ENCODE measurements around the gene IBA57. TPM values are rescaled to one million over a fixed set of nuclear protein-coding genes. Genes with fewer than 3 reads are reported as not detected.

The IBA57 gene
- total and polyA plus RNA-seq, 2 of the 8 experiments (the other 6 are each of a cell fraction or from before 2014, with no cell fraction given) = 2.6 to 5.9 TPM

- no peak for TF ChIP-seq EP300 (IDR thresholded peaks at IDR 0.05; ENCODE audit: borderline replicate concordance in 1 of 2, low read depth in 2 of 2, low read length in 2 of 2)
- TF ChIP-seq, protein P1, sequence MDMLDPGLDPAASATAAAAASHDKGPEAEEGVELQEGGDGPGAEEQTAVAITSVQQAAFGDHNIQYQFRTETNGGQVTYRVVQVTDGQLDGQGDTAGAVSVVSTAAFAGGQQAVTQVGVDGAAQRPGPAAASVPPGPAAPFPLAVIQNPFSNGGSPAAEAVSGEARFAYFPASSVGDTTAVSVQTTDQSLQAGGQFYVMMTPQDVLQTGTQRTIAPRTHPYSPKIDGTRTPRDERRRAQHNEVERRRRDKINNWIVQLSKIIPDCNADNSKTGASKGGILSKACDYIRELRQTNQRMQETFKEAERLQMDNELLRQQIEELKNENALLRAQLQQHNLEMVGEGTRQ (IDR thresholded peaks at IDR 0.05; ENCODE audit: low read length) = no peak
- no peak for TF ChIP-seq TBP (IDR thresholded peaks at IDR 0.05; ENCODE audit: low read depth, low read length)
- no peak for TF ChIP-seq HDAC2 (IDR thresholded peaks at IDR 0.05; ENCODE audit: borderline replicate concordance in 1 of 2, low read depth in 2 of 2, low read length in 2 of 2)
- TF ChIP-seq CHD2 (IDR thresholded peaks at IDR 0.05; ENCODE audit: low read length) = no peak
- TF ChIP-seq CREB1 (IDR thresholded peaks at IDR 0.05) = no peak
- no peak for TF ChIP-seq JUND (IDR thresholded peaks at IDR 0.05; ENCODE audit: low read length)
- TF ChIP-seq POU5F1 (IDR thresholded peaks at IDR 0.05; ENCODE audit: low read depth, low read length) = no peak
- no peak for TF ChIP-seq SUZ12 (IDR thresholded peaks at IDR 0.05; ENCODE audit: low read length)
Observed at GRCh38 chr1:228144193-228144992, 21.2 kb upstream of the IBA57 start (continued).
